ENCODE results near the gene TAOK3. TPM values are rescaled to one million over a fixed set of nuclear protein-coding genes. Genes with fewer than 3 reads are reported as not detected.

TAOK3 gene
- total and polyA plus RNA-seq, 5 donors from 2014 or later, result 60.2 to 97.8 (median 72.1) TPM

DNA sequence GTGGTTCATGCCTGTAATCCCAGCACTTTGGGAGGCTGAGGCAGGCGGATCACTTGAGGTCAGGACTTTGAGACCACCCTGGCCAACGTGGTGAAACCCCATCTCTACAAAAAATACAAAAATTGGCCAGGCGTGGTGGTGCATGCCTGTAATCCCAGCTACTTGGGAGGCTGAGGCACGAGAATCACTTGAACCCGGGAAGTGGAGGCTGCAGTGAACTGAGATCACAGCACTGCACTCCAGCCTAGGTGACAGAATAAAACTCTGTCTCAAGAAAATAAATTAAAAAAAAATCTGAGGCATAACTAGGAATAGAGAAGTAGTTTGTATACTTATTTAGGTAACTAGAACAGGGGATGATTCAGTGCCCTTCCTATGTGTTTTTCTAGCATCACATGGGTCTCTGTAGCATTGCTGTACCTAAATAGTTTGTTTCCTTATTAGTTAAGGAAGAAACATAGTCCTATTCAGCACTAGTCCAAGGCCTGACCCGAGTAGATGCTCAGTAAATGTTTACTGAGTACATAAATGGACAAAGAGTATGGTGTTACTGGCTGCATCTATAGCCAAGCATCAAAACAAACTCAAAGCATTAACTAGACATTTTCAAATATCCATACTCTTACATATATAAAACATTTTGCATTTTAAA is 21.7 kb downstream of the TAOK3 start:
- Histone ChIP-seq H3K4me1 (ENCODE audit: control insufficient read depth, insufficient read depth, low read length, poor library complexity, severe bottlenecking) (peaks cover 7% of the 10 kb centered on the region), H3K36me3 (ENCODE audit: control insufficient read depth, insufficient read depth, low read length) (no peaks in the 10 kb centered on the region), H3K27ac (ENCODE audit: insufficient read depth, low read length, poor library complexity, severe bottlenecking) (no peak overlapping the region), H3K4me3 (ENCODE audit: low read depth, low read length) (no peak overlapping the region), H3K27me3 (ENCODE audit: control insufficient read depth, insufficient read depth, low read length) (no peaks in the 10 kb centered on the region), H3K9me3 (ENCODE audit: control insufficient read depth in 2 of 2, low read length in 2 of 2) (no peaks in the 10 kb centered on the region)
- ATAC-seq (ENCODE audit: low read depth in 2 of 2) (no peak), DNase-seq (no peak)
- Mint-ChIP-seq H3K27ac (no peak overlapping the region), H3K36me3 (peaks cover 21% of the 10 kb centered on the region), H3K27me3 (no peaks in the 10 kb centered on the region), H3K4me3 (no peak overlapping the region), H3K4me1 (peaks cover 45 to 70% (median 59%) of the 10 kb centered on the region in 4 donors), H3K9me3 (no peaks in the 10 kb centered on the region)

DNA sequence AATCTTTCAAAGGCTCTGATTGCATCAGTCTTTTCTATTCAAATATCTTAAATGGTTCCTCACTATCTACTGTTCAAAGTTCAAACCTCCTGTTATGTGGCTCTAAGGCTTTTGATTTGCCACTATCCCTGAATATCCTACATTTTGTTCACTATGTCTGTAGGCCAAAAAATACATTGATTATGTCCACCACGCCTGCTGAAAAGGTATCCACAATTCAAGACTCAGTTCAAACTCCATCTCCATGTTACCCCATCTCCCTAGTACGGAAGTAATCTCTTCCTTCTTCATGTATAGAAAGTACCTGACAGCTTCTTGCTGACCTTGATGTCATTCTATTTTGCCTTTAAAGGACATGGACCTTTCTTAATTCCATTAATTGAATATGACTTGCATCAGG is 24.8 kb downstream of the TAOK3 start:
- no peak overlapping the region for H3K27ac ChIP-seq (ENCODE audit: insufficient read depth, low read length, poor library complexity, severe bottlenecking)
- no peaks in the 10 kb centered on the region for H3K9me3 Mint-ChIP-seq
- H3K4me3 ChIP-seq (ENCODE audit: low read depth, low read length), result no peak overlapping the region
- ATAC-seq (ENCODE audit: low read depth in 2 of 2), result no peak
- peaks cover 3% of the 10 kb centered on the region for H3K36me3 Mint-ChIP-seq
- H3K4me1 Mint-ChIP-seq, result peaks cover 41 to 58% (median 51%) of the 10 kb centered on the region in 4 donors
- peaks cover 7% of the 10 kb centered on the region for H3K4me1 ChIP-seq (ENCODE audit: control insufficient read depth, insufficient read depth, low read length, poor library complexity, severe bottlenecking)
- H3K9me3 ChIP-seq (ENCODE audit: control insufficient read depth in 2 of 2, low read length in 2 of 2), result no peaks in the 10 kb centered on the region
- no peak for DNase-seq
- no peaks in the 10 kb centered on the region for H3K36me3 ChIP-seq (ENCODE audit: control insufficient read depth, insufficient read depth, low read length)
- peak overlapping the region; percentile 38 to 94 (median 70) for H3K27ac Mint-ChIP-seq
- no peaks in the 10 kb centered on the region for H3K27me3 ChIP-seq (ENCODE audit: control insufficient read depth, insufficient read depth, low read length)
- H3K4me3 Mint-ChIP-seq, result no peak overlapping the region
- no peaks in the 10 kb centered on the region for H3K27me3 Mint-ChIP-seq

DNA sequence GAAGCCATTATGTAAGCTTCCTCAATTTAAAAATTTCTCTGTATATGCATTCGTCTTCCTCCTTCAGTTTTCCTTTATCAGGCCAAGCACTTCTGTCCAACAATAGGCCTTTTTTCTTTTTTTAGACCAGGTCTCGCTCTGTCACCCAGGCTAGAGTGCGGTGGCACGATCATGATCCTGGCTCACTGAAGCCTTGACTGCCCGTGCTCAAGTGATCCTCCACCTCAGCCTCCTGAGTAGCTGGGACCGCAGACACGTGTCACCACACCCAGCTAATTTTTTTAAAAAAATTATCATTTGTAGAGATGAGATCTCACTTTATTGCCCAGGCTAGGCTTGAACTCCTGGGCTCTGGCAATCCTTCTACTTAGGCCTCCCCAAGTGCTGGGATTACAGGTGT is 25.8 kb downstream of the TAOK3 start:
- Histone ChIP-seq H3K36me3 (ENCODE audit: control insufficient read depth, insufficient read depth, low read length) (no peaks in the 10 kb centered on the region), H3K4me3 (ENCODE audit: low read depth, low read length) (no peak overlapping the region), H3K4me1 (ENCODE audit: control insufficient read depth, insufficient read depth, low read length, poor library complexity, severe bottlenecking) (peaks cover 7% of the 10 kb centered on the region), H3K9me3 (ENCODE audit: control insufficient read depth in 2 of 2, low read length in 2 of 2) (no peaks in the 10 kb centered on the region), H3K27me3 (ENCODE audit: control insufficient read depth, insufficient read depth, low read length) (no peaks in the 10 kb centered on the region), H3K27ac (ENCODE audit: insufficient read depth, low read length, poor library complexity, severe bottlenecking) (no peak overlapping the region)
- H3K27ac Mint-ChIP-seq, result peak overlapping the region in 2 of 3 donors; percentile 27 to 38
- H3K27me3 Mint-ChIP-seq, result no peaks in the 10 kb centered on the region
- peaks cover 40 to 60% (median 53%) of the 10 kb centered on the region in 4 donors for H3K4me1 Mint-ChIP-seq
- no peak for ATAC-seq (ENCODE audit: low read depth in 2 of 2)
- no peaks in the 10 kb centered on the region for H3K9me3 Mint-ChIP-seq
- peak overlapping the region in 1 of 4 donors; percentile 5 for H3K4me3 Mint-ChIP-seq
- no peak for DNase-seq
- peaks cover 3% of the 10 kb centered on the region for H3K36me3 Mint-ChIP-seq

DNA sequence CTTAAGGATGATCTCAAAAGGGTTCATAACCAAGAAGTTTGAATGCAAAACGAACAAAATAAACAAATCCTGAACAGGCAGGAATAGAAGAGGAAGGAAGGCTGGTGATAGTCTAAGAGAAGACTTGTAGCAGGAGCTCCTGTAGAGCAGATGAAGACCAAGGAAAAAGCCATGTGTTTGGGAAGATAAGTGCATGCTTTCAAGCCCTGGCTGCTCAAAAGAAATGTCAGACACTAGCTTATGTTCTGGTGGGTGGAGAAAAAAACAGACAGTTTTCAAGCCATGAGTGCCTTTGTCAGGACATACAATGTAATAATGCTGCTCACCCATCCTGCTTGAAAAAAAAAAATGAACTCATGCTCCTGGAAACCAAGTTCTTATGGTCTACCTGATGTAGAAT is 27.4 kb downstream of the TAOK3 start:
- H3K4me3 Mint-ChIP-seq, result peak overlapping the region in 1 of 4 donors; percentile 34
- no peaks in the 10 kb centered on the region for H3K36me3 ChIP-seq (ENCODE audit: control insufficient read depth, insufficient read depth, low read length)
- peaks cover 7% of the 10 kb centered on the region for H3K4me1 ChIP-seq (ENCODE audit: control insufficient read depth, insufficient read depth, low read length, poor library complexity, severe bottlenecking)
- peak overlapping the region in 1 of 3 donors; percentile 78 for H3K27ac Mint-ChIP-seq
- H3K27me3 ChIP-seq (ENCODE audit: control insufficient read depth, insufficient read depth, low read length), result no peaks in the 10 kb centered on the region
- no peak overlapping the region for H3K4me3 ChIP-seq (ENCODE audit: low read depth, low read length)
- H3K36me3 Mint-ChIP-seq, result peaks cover 3% of the 10 kb centered on the region
- no peaks in the 10 kb centered on the region for H3K9me3 Mint-ChIP-seq
- no peaks in the 10 kb centered on the region for H3K9me3 ChIP-seq (ENCODE audit: control insufficient read depth in 2 of 2, low read length in 2 of 2)
- no peak overlapping the region for H3K27ac ChIP-seq (ENCODE audit: insufficient read depth, low read length, poor library complexity, severe bottlenecking)
- ATAC-seq (ENCODE audit: low read depth in 2 of 2), result no peak
- H3K27me3 Mint-ChIP-seq, result no peaks in the 10 kb centered on the region
- no peak for DNase-seq
- peaks cover 35 to 55% (median 48%) of the 10 kb centered on the region in 4 donors for H3K4me1 Mint-ChIP-seq

DNA sequence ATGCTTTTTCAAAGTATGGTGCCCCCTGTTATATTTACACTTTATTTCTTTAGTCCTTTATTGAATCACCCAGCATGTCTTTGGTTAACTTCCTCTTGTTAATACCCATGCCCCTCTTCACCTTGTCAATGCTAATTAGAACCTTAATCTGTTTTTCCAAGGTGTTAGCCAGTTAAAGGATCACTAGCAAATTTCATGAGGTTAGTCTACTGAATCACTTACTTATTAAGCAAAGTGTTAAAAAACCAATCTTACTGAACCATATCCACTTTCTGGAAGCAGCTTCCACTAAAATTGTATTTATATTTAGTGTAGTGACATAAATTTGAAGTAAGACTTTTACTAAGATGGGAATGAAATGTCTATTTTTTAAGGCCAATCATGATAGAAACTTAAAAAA is 27.9 kb downstream of the TAOK3 start:
- no peak overlapping the region for H3K27ac Mint-ChIP-seq
- Histone ChIP-seq H3K9me3 (ENCODE audit: control insufficient read depth in 2 of 2, low read length in 2 of 2) (no peaks in the 10 kb centered on the region), H3K4me1 (ENCODE audit: control insufficient read depth, insufficient read depth, low read length, poor library complexity, severe bottlenecking) (peaks cover 7% of the 10 kb centered on the region), H3K27me3 (ENCODE audit: control insufficient read depth, insufficient read depth, low read length) (no peaks in the 10 kb centered on the region), H3K36me3 (ENCODE audit: control insufficient read depth, insufficient read depth, low read length) (no peaks in the 10 kb centered on the region), H3K4me3 (ENCODE audit: low read depth, low read length) (no peak overlapping the region), H3K27ac (ENCODE audit: insufficient read depth, low read length, poor library complexity, severe bottlenecking) (no peak overlapping the region)
- peaks cover 7% of the 10 kb centered on the region for H3K36me3 Mint-ChIP-seq
- DNase-seq (no peak), ATAC-seq (ENCODE audit: low read depth in 2 of 2) (no peak)
- no peak overlapping the region for H3K4me3 Mint-ChIP-seq
- H3K27me3 Mint-ChIP-seq, result no peaks in the 10 kb centered on the region
- peaks cover 39 to 54% (median 47%) of the 10 kb centered on the region in 4 donors for H3K4me1 Mint-ChIP-seq
- no peaks in the 10 kb centered on the region for H3K9me3 Mint-ChIP-seq

DNA sequence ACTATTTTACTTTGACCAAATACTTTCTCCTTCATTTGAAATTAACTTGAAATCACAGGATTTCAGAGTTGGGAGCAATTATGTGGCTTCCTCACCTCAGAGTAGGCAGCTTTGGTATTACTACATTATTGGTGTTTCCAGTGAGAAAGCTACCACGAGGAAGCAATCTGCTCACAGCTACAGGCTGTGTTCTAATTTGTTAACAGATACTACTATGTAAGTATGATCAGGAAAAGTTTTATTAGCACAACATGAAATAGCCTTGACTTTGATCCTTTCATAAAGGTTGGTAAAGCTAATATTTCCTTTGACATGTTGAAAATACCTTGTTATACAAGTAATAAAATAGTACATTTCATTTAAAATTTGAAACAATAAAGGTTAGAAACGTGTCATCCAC is 30.6 kb downstream of the TAOK3 start:
- peak overlapping the region in 2 of 3 donors; percentile 14 to 59 for H3K27ac Mint-ChIP-seq
- Histone ChIP-seq H3K4me1 (ENCODE audit: control insufficient read depth, insufficient read depth, low read length, poor library complexity, severe bottlenecking) (peaks cover 7% of the 10 kb centered on the region), H3K9me3 (ENCODE audit: control insufficient read depth in 2 of 2, low read length in 2 of 2) (no peaks in the 10 kb centered on the region), H3K27ac (ENCODE audit: insufficient read depth, low read length, poor library complexity, severe bottlenecking) (no peak overlapping the region), H3K4me3 (ENCODE audit: low read depth, low read length) (no peak overlapping the region), H3K36me3 (ENCODE audit: control insufficient read depth, insufficient read depth, low read length) (no peaks in the 10 kb centered on the region), H3K27me3 (ENCODE audit: control insufficient read depth, insufficient read depth, low read length) (no peaks in the 10 kb centered on the region)
- peaks cover 20% of the 10 kb centered on the region for H3K36me3 Mint-ChIP-seq
- H3K4me1 Mint-ChIP-seq, result peaks cover 38 to 58% (median 50%) of the 10 kb centered on the region in 4 donors
- no peak for DNase-seq
- ATAC-seq (ENCODE audit: low read depth in 2 of 2), result no peak
- no peaks in the 10 kb centered on the region for H3K9me3 Mint-ChIP-seq
- no peaks in the 10 kb centered on the region for H3K27me3 Mint-ChIP-seq
- H3K4me3 Mint-ChIP-seq, result no peak overlapping the region

DNA sequence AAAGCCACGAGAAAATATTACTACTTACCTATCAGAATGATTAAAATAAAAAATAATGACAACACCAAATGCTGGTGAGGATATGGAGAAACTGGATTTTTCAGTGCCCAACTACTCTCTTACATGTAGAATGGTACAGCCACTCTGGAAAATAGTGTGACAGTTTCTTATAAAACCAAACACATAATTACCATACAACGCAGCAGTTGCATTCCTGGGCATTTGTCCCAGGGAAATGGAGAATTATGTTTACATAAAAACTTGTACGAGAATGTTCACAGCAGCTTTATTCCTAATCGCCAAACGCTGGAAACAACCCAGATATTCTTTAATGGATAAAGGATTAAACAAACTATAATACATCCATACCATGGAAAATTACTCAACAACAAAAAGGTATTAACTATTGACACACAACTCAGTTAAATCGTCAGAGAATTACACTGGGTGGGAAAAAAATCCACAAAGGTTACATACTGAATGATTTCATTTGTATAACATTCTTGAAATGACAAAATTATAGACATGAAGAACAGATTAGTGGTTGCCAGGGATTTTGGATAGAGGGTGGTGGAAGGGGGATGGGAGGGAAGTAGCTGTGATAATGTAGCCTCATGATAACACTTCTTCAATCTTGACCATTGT is 35.4 kb downstream of the TAOK3 start:
- Mint-ChIP-seq H3K4me1 (peaks cover 31 to 61% (median 43%) of the 10 kb centered on the region in 4 donors), H3K36me3 (peaks cover 47% of the 10 kb centered on the region), H3K27me3 (no peaks in the 10 kb centered on the region), H3K4me3 (no peak overlapping the region), H3K27ac (peak overlapping the region in 2 of 3 donors; percentile 26 to 31), H3K9me3 (no peaks in the 10 kb centered on the region)
- no peaks in the 10 kb centered on the region for H3K4me1 ChIP-seq (ENCODE audit: control insufficient read depth, insufficient read depth, low read length, poor library complexity, severe bottlenecking)
- DNase-seq, result no peak
- H3K27ac ChIP-seq (ENCODE audit: insufficient read depth, low read length, poor library complexity, severe bottlenecking), result no peak overlapping the region
- no peaks in the 10 kb centered on the region for H3K27me3 ChIP-seq (ENCODE audit: control insufficient read depth, insufficient read depth, low read length)
- no peaks in the 10 kb centered on the region for H3K9me3 ChIP-seq (ENCODE audit: control insufficient read depth in 2 of 2, low read length in 2 of 2)
- peaks cover 3% of the 10 kb centered on the region for H3K36me3 ChIP-seq (ENCODE audit: control insufficient read depth, insufficient read depth, low read length)
- no peak overlapping the region for H3K4me3 ChIP-seq (ENCODE audit: low read depth, low read length)
- ATAC-seq (ENCODE audit: low read depth in 2 of 2), result no peak

DNA sequence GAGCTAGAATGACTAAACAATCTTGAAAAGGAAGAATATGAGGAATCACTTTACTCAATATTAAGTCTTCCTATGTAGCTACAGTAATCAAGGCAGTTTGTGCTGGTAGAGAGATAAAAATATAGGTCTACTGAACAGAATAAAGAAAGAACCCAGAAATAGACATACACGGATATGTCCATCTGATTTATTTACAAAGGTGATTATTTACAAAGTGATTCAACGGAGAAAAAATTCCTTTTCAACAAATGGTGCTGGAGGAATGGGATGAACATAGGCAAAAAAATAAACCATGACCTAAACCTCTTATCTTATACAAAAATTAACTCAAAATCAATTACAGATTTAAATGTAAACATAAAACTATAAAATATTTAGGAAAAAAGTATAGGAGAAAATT is 36.6 kb downstream of the TAOK3 start:
- Mint-ChIP-seq H3K36me3 (peaks cover 47% of the 10 kb centered on the region), H3K4me3 (no peak overlapping the region), H3K27ac (no peak overlapping the region), H3K27me3 (no peaks in the 10 kb centered on the region), H3K9me3 (no peaks in the 10 kb centered on the region), H3K4me1 (peaks cover 30 to 61% (median 40%) of the 10 kb centered on the region in 4 donors)
- H3K36me3 ChIP-seq (ENCODE audit: control insufficient read depth, insufficient read depth, low read length), result peaks cover 3% of the 10 kb centered on the region
- no peak overlapping the region for H3K4me3 ChIP-seq (ENCODE audit: low read depth, low read length)
- DNase-seq (no peak), ATAC-seq (ENCODE audit: low read depth in 2 of 2) (no peak)
- no peaks in the 10 kb centered on the region for H3K27me3 ChIP-seq (ENCODE audit: control insufficient read depth, insufficient read depth, low read length)
- H3K4me1 ChIP-seq (ENCODE audit: control insufficient read depth, insufficient read depth, low read length, poor library complexity, severe bottlenecking), result no peaks in the 10 kb centered on the region
- H3K9me3 ChIP-seq (ENCODE audit: control insufficient read depth in 2 of 2, low read length in 2 of 2), result no peaks in the 10 kb centered on the region
- no peak overlapping the region for H3K27ac ChIP-seq (ENCODE audit: insufficient read depth, low read length, poor library complexity, severe bottlenecking)
